ENCODE measurements around the gene FCGR3B. TPM values are rescaled to one million over a fixed set of nuclear protein-coding genes. Genes with fewer than 3 reads are reported as not detected.
"Not testable (repeated sequence)": the region's sequence is repeated elsewhere in the genome, so short reads cannot be mapped to it uniquely, and the experiment has no call there.

Gene FCGR3B
- total RNA-seq, 2 donors from 2014 or later = not detected

DNA sequence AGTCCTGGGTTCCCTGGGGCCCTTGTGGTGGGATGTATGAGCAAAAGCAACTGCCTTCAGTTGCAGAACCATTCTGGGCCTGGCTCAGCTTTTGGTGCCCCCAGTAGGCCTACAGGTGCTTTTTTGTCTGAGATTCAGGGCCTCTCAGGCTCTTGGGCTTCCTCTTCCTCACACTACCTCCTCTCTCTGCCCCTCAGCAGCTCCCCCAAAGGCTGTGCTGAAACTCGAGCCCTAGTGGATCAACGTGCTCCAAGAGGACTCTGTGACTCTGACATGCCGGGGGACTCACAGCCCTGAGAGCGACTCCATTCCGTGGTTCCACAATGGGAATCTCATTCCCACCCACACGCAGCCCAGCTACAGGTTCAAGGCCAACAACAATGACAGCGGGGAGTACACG is 41.6 kb downstream of the FCGR3B start:
- intact Hi-C loops (cut with DNase I); H3K36me3 ChIP-seq (replicated peaks in 1 of 2; ENCODE audit: insufficient read depth in 1 of 2, low read depth in 2 of 2); H3K9me3 ChIP-seq; ATAC-seq; H3K27ac ChIP-seq; H3K4me1 ChIP-seq; DNase-seq; H3K4me3 ChIP-seq; H3K27me3 ChIP-seq: not testable (repeated sequence)
- 65 to 80% methylated on average over 1 to 8 of the region's 8 CpGs for WGBS, 2 donors

DNA sequence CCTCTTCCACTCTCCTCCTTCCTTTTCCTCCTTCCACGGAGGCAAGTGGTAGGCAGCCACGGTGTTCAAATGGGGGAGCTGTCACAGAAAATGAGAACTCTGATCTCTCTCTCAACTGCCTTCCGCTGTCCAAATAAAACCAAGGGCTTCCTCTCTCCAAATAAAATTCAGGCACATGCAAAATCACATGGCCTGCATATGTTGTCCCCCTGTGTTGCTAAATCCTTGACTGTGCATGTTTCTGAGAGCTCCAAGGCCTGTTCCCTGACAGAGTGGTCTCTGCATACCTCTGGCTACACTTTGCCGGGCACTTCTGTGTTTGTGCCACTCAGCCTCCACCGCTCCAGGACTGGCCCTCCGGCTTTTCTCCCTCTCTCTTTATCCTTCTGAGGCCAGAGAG is 42.4 kb downstream of the FCGR3B start:
- WGBS, 2 donors = no CpG with 5 or more reads among the region's 6 CpGs
- DNase-seq; H3K27me3 ChIP-seq; H3K4me3 ChIP-seq; H3K9me3 ChIP-seq; H3K27ac ChIP-seq; ATAC-seq; intact Hi-C loops (cut with DNase I); H3K4me1 ChIP-seq; H3K36me3 ChIP-seq (replicated peaks in 1 of 2; ENCODE audit: insufficient read depth in 1 of 2, low read depth in 2 of 2): not testable (repeated sequence)

- DNase-seq; H3K27me3 ChIP-seq; intact Hi-C loops (cut with DNase I); H3K4me3 ChIP-seq; H3K9me3 ChIP-seq; H3K36me3 ChIP-seq (replicated peaks in 1 of 2; ENCODE audit: insufficient read depth in 1 of 2, low read depth in 2 of 2); ATAC-seq; H3K27ac ChIP-seq; H3K4me1 ChIP-seq: not testable (repeated sequence)
- no CpG with 5 or more reads among the region's 4 CpGs for WGBS, 2 donors
Measured at GRCh38 chr1:161582882-161583281, 48.1 kb downstream of the FCGR3B start.

GRCh38 chr1:161580879-161581537 is 50.0 kb downstream of the FCGR3B start:
- H3K27ac ChIP-seq; DNase-seq; H3K36me3 ChIP-seq (replicated peaks in 1 of 2; ENCODE audit: insufficient read depth in 1 of 2, low read depth in 2 of 2); H3K27me3 ChIP-seq; H3K4me3 ChIP-seq; intact Hi-C loops (cut with DNase I); ATAC-seq; H3K4me1 ChIP-seq; H3K9me3 ChIP-seq: not testable (repeated sequence)
- no CpG with 5 or more reads among the region's 4 CpGs for WGBS, 2 donors

DNA sequence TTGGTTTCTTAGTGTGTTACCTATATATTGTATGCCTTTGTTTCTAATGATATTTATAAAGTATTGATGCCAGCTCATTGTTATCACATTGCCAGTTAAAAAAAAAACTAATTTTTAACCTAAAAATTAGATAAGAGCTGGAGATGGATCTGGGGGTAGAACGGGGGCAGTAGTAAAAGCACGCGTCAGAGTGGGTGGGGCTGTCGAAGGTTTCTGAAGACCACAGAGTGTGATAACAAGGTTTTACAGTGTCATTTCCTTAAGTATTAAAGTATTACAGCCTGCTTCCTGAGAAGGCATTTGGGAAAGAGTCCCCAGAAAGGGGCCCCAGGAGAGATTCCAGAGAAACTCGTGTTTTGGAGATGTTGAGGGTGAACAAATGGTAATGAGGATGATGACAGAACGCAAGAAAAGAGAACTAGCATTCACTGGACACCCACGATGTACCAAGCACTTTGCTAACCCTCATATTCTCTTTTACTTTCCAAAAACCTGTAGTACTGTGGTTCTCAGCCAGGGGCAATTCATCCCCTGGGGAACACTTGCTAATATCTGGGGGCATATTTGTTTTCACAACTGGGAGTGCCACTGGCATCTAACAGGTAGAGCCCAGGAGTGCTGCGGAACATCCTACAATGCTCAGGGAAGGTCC is 51.0 kb downstream of the FCGR3B start:
- ATAC-seq; H3K4me1 ChIP-seq; H3K4me3 ChIP-seq; intact Hi-C loops (cut with DNase I); H3K27me3 ChIP-seq; H3K9me3 ChIP-seq; H3K27ac ChIP-seq; H3K36me3 ChIP-seq (replicated peaks in 1 of 2; ENCODE audit: insufficient read depth in 1 of 2, low read depth in 2 of 2); DNase-seq: not testable (repeated sequence)
- no CpG with 5 or more reads among the region's 8 CpGs for WGBS, 2 donors

DNA sequence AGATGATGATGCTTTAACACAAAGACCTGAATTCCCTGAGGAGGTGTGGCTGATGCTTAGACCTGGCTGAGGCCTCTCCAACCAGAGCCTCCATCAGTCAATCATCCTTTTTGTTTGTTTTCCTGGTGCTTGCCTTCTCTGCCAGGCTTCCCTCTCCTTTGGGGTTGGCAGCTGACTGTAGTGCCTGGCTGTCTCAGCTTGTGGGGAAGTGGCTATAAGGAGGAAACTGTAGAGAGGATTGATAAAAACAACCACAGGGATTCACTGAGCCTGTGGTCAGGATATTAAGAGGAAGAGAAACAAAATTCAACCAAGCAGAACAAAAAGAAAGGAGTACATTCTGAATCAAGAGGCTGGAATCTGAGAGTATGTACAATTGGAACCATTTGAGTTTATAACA is 54.3 kb downstream of the FCGR3B start:
- DNase-seq; H3K4me1 ChIP-seq; intact Hi-C loops (cut with DNase I); ATAC-seq; H3K36me3 ChIP-seq (replicated peaks in 1 of 2; ENCODE audit: insufficient read depth in 1 of 2, low read depth in 2 of 2); H3K27ac ChIP-seq; H3K9me3 ChIP-seq; H3K4me3 ChIP-seq; H3K27me3 ChIP-seq: not testable (repeated sequence)

Other genes with a start within 250 kb of the FCGR3B start
- 10 to 100 TPM; 30.0 to 51.6 TPM for gene FCGR2A, start 125.7 kb downstream of the FCGR3B start, total RNA-seq
- 1 to 10 TPM in 1 of 2 donors, under 1 TPM in 1; 0.66 to 1.6 TPM for gene HSPA6, start 106.6 kb downstream of the FCGR3B start, total RNA-seq
- gene FCGR3A, start 81.4 kb downstream of the FCGR3B start, total RNA-seq = 1 to 10 TPM in 1 of 2 donors, not detected in 1; 5.2 TPM
- gene FCGR2B, start 32.0 kb upstream of the FCGR3B start, total RNA-seq = 1 to 10 TPM; 1.3 to 7.8 TPM
- gene FCRLA, start 76.1 kb upstream of the FCGR3B start, total RNA-seq = not detected
- gene FCRLB, start 90.4 kb upstream of the FCGR3B start, total RNA-seq = not detected
- gene DUSP12, start 118.6 kb upstream of the FCGR3B start, total RNA-seq = 10 to 100 TPM in 1 of 2 donors, 1 to 10 TPM in 1; 8.2 to 23.3 TPM
- gene ATF6, start 135.1 kb upstream of the FCGR3B start, total RNA-seq = 10 to 100 TPM; 12.5 to 16.3 TPM

Data from body of pancreas (tissue), 4 donors.